ENCODE results near the gene MEX3A.

DNA sequence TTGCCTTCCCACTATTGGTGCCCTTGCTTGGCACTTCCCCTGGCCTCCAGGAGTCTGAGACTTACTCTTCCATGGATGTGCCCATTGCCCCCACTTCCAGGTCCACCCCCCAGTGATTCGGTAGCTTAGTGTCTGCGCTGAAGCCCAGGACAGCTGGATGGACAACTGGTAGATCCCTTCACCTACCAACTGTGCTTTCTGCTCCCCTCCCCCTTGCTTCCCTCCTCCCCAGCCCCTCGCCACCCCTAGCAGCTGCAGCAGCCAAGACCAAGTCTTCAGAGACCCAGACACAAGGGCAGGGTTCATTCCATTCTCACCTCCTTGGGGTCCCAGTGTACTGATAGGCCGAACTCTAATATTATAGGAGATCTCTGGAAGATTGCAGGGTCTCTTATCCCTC, 39.2 kb upstream of the MEX3A start:
- TF ChIP-seq, protein P1, sequence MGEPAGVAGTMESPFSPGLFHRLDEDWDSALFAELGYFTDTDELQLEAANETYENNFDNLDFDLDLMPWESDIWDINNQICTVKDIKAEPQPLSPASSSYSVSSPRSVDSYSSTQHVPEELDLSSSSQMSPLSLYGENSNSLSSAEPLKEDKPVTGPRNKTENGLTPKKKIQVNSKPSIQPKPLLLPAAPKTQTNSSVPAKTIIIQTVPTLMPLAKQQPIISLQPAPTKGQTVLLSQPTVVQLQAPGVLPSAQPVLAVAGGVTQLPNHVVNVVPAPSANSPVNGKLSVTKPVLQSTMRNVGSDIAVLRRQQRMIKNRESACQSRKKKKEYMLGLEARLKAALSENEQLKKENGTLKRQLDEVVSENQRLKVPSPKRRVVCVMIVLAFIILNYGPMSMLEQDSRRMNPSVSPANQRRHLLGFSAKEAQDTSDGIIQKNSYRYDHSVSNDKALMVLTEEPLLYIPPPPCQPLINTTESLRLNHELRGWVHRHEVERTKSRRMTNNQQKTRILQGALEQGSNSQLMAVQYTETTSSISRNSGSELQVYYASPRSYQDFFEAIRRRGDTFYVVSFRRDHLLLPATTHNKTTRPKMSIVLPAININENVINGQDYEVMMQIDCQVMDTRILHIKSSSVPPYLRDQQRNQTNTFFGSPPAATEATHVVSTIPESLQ (CRISPR knock-in tag; IDR thresholded peaks at IDR 0.05), result no peak
- TF ChIP-seq, protein P2, sequence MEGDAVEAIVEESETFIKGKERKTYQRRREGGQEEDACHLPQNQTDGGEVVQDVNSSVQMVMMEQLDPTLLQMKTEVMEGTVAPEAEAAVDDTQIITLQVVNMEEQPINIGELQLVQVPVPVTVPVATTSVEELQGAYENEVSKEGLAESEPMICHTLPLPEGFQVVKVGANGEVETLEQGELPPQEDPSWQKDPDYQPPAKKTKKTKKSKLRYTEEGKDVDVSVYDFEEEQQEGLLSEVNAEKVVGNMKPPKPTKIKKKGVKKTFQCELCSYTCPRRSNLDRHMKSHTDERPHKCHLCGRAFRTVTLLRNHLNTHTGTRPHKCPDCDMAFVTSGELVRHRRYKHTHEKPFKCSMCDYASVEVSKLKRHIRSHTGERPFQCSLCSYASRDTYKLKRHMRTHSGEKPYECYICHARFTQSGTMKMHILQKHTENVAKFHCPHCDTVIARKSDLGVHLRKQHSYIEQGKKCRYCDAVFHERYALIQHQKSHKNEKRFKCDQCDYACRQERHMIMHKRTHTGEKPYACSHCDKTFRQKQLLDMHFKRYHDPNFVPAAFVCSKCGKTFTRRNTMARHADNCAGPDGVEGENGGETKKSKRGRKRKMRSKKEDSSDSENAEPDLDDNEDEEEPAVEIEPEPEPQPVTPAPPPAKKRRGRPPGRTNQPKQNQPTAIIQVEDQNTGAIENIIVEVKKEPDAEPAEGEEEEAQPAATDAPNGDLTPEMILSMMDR (IDR thresholded peaks at IDR 0.05), result no peak
- TF ChIP-seq, protein P3, sequence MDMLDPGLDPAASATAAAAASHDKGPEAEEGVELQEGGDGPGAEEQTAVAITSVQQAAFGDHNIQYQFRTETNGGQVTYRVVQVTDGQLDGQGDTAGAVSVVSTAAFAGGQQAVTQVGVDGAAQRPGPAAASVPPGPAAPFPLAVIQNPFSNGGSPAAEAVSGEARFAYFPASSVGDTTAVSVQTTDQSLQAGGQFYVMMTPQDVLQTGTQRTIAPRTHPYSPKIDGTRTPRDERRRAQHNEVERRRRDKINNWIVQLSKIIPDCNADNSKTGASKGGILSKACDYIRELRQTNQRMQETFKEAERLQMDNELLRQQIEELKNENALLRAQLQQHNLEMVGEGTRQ (CRISPR knock-in tag; IDR thresholded peaks at IDR 0.05), result no peak
- TF ChIP-seq, protein P4, sequence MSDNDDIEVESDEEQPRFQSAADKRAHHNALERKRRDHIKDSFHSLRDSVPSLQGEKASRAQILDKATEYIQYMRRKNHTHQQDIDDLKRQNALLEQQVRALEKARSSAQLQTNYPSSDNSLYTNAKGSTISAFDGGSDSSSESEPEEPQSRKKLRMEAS (CRISPR knock-in tag; IDR thresholded peaks at IDR 0.05), result no peak
- TF ChIP-seq TEAD4 (CRISPR knock-in tag; IDR thresholded peaks at IDR 0.05) (no peak), FOXK1 (CRISPR knock-in tag; IDR thresholded peaks at IDR 0.05) (no peak), ESRRA (CRISPR knock-in tag; IDR thresholded peaks at IDR 0.05; ENCODE audit: borderline replicate concordance) (no peak), GABPB1 (CRISPR knock-in tag; IDR thresholded peaks at IDR 0.05) (no peak), TCF7 (CRISPR knock-in tag; IDR thresholded peaks at IDR 0.05; ENCODE audit: low read depth) (no peak), ZNF121 (CRISPR knock-in tag; IDR thresholded peaks at IDR 0.05) (no peak)
- TF ChIP-seq, protein P5, sequence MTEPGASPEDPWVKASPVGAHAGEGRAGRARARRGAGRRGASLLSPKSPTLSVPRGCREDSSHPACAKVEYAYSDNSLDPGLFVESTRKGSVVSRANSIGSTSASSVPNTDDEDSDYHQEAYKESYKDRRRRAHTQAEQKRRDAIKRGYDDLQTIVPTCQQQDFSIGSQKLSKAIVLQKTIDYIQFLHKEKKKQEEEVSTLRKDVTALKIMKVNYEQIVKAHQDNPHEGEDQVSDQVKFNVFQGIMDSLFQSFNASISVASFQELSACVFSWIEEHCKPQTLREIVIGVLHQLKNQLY (CRISPR knock-in tag; IDR thresholded peaks at IDR 0.05), result no peak
- TF ChIP-seq, protein P6, sequence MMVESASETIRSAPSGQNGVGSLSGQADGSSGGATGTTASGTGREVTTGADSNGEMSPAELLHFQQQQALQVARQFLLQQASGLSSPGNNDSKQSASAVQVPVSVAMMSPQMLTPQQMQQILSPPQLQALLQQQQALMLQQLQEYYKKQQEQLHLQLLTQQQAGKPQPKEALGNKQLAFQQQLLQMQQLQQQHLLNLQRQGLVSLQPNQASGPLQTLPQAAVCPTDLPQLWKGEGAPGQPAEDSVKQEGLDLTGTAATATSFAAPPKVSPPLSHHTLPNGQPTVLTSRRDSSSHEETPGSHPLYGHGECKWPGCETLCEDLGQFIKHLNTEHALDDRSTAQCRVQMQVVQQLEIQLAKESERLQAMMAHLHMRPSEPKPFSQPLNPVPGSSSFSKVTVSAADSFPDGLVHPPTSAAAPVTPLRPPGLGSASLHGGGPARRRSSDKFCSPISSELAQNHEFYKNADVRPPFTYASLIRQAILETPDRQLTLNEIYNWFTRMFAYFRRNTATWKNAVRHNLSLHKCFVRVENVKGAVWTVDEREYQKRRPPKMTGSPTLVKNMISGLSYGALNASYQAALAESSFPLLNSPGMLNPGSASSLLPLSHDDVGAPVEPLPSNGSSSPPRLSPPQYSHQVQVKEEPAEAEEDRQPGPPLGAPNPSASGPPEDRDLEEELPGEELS (CRISPR knock-in tag; IDR thresholded peaks at IDR 0.05), result no peak
- TF ChIP-seq, protein P7, sequence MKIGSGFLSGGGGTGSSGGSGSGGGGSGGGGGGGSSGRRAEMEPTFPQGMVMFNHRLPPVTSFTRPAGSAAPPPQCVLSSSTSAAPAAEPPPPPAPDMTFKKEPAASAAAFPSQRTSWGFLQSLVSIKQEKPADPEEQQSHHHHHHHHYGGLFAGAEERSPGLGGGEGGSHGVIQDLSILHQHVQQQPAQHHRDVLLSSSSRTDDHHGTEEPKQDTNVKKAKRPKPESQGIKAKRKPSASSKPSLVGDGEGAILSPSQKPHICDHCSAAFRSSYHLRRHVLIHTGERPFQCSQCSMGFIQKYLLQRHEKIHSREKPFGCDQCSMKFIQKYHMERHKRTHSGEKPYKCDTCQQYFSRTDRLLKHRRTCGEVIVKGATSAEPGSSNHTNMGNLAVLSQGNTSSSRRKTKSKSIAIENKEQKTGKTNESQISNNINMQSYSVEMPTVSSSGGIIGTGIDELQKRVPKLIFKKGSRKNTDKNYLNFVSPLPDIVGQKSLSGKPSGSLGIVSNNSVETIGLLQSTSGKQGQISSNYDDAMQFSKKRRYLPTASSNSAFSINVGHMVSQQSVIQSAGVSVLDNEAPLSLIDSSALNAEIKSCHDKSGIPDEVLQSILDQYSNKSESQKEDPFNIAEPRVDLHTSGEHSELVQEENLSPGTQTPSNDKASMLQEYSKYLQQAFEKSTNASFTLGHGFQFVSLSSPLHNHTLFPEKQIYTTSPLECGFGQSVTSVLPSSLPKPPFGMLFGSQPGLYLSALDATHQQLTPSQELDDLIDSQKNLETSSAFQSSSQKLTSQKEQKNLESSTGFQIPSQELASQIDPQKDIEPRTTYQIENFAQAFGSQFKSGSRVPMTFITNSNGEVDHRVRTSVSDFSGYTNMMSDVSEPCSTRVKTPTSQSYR (CRISPR knock-in tag; IDR thresholded peaks at IDR 0.05), result no peak

All from WTC11 (cell line).